Natural killer cell (primary cell): ENCODE results near the gene VEPH1. TPM values are rescaled to one million over a fixed set of nuclear protein-coding genes. Genes with fewer than 3 reads are reported as not detected.

Experiments used
- ATAC-seq, 3 donors: fragments of 150-1000 bp in 2 of 3; fragments of 200-7000 bp in 1 of 3; cut with Tn5 transposase; 1 replicate in 1 of 3; 2 replicates in 2 of 3; pipeline ENCODE4 v1.10.0; 2021; ENCODE audit warnings: mild to moderate bottlenecking in 2 of 3, moderate library complexity in 2 of 3
- DNase-seq, 2 donors: peaks; one replicate each; pipeline versions ENCODE4 v3.0.0 to v3.0.0-alpha.2; 2013 to 2021; ENCODE audit warnings: mixed read lengths in 1 of 2
- H3K27ac ChIP-seq: one replicate; pipeline ENCODE4 v1.5.1; 2013; ENCODE audit warnings: mild to moderate bottlenecking, low read length
- H3K27me3 ChIP-seq: one replicate; pipeline ENCODE4 v1.6.1; 2013; ENCODE audit warnings: low read length; ENCODE audit not compliant: control insufficient read depth, insufficient read depth
- H3K36me3 ChIP-seq: one replicate; pipeline ENCODE4 v1.6.1; 2013; ENCODE audit warnings: low read length; ENCODE audit not compliant: control insufficient read depth, insufficient read depth
- H3K4me1 ChIP-seq: one replicate; pipeline ENCODE4 v1.6.1; 2013; ENCODE audit warnings: low read length; ENCODE audit not compliant: control insufficient read depth, insufficient read depth
- H3K4me3 ChIP-seq: one replicate; pipeline ENCODE4 v1.5.1; 2013; ENCODE audit warnings: low read length
- H3K9me3 ChIP-seq: one replicate; pipeline ENCODE4 v1.6.1; 2013; ENCODE audit warnings: low read length; ENCODE audit not compliant: control insufficient read depth, insufficient read depth
- H3K27ac Mint-ChIP-seq, 2 donors: one replicate each; pipeline ENCODE4 v1.8.0; 2022; ENCODE audit warnings: mild to moderate bottlenecking in 2 of 2, mixed read lengths in 2 of 2, moderate library complexity in 1 of 2
- H3K27me3 Mint-ChIP-seq, 2 donors: one replicate each; pipeline ENCODE4 v1.8.0; 2022; ENCODE audit warnings: low read depth in 2 of 2, mixed read lengths in 2 of 2
- H3K36me3 Mint-ChIP-seq: one replicate; pipeline ENCODE4 v1.8.0; 2022; ENCODE audit warnings: mixed read lengths
- H3K4me1 Mint-ChIP-seq, 2 donors: one replicate each; pipeline ENCODE4 v1.8.0; 2022; ENCODE audit warnings: mixed read lengths in 2 of 2
- H3K4me3 Mint-ChIP-seq: one replicate; pipeline ENCODE4 v1.8.0; 2022; ENCODE audit warnings: mild to moderate bottlenecking, moderate library complexity, mixed read lengths
- H3K9me3 Mint-ChIP-seq, 2 donors: one replicate each; pipeline ENCODE4 v1.8.0; 2022; ENCODE audit warnings: mixed read lengths in 2 of 2
- WGBS: methylation state at CpG from one replicate; pipeline ENCODE4 v1.1.7; 2013; ENCODE audit warnings: missing lambda C conversion rate; ENCODE audit not compliant: insufficient coverage; 5-methylcytosine and 5-hydroxymethylcytosine counted together
- intact Hi-C: fragments of 100-400 bp; cut with micrococcal nuclease; formaldehyde crosslinking; loops from one replicate; pipeline ENCODE4 v1.14.2; 2022
- total RNA-seq, 4 donors: library from RNA; stranded (reverse); fragments of 120-200 nt in 1 of 4; gene quantifications; one replicate each; pipeline versions ENCODE4 v1.2.3 to v1.2.4, GENCODE V29; 2013 to 2022
- TF ChIP-seq, protein P1 (sequence below): fragments of 200-600 bp; IDR thresholded peaks from one replicate; pipeline ENCODE4 v1.8.0; 2022; ENCODE audit warnings: antibody characterized with exemption

VEPH1 gene
- total RNA-seq, 3 donors from 2014 or later (not counting 1 experiment from before 2014, with no cell fraction given): 0.41 to 1.3 (median 0.60) TPM

DNA sequence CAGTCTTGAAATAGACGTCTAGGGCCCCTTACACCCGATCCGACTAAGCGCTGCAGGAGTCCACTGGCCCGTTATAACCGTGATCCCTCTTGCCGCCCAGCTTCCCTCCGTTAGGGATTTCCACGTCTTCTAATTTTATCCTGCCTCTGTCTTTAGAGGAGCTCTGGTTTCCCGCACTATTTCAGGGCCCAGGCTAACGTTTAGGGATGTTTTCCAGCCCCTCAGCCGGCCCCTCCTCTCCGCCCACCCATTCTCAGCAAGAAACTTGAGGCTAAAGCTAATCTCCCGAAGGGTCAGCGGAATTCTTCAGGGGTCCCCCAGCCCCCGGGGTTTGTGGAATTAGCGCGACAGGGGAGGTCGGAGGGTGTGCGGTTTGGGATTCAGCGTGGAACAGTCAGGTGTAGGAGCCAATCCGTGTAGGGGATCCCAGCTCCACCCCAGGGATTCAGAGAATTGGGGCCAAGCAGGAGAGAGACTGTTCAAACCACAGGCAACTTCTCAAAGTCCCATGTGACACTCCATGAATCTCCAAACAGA, 65.0 kb downstream of the VEPH1 start:
- no peaks in the 10 kb centered on the region for H3K9me3 ChIP-seq
- no peak overlapping the region for H3K4me3 ChIP-seq
- no peak overlapping the region for H3K27ac ChIP-seq
- ATAC-seq: no peak
- Mint-ChIP-seq H3K4me1 (peaks cover 4 to 8% of the 10 kb centered on the region in 2 donors), H3K36me3 (no peaks in the 10 kb centered on the region), H3K9me3 (peaks cover 0 to 5% of the 10 kb centered on the region in 2 donors), H3K27ac (no peak overlapping the region), H3K4me3 (no peak overlapping the region), H3K27me3 (peaks cover 18 to 45% of the 10 kb centered on the region in 2 donors)
- peaks cover 6% of the 10 kb centered on the region for H3K27me3 ChIP-seq
- peaks cover 3% of the 10 kb centered on the region for H3K4me1 ChIP-seq
- 5% methylated on average over 22 of the region's 22 CpGs for WGBS
- TF ChIP-seq, protein P1, sequence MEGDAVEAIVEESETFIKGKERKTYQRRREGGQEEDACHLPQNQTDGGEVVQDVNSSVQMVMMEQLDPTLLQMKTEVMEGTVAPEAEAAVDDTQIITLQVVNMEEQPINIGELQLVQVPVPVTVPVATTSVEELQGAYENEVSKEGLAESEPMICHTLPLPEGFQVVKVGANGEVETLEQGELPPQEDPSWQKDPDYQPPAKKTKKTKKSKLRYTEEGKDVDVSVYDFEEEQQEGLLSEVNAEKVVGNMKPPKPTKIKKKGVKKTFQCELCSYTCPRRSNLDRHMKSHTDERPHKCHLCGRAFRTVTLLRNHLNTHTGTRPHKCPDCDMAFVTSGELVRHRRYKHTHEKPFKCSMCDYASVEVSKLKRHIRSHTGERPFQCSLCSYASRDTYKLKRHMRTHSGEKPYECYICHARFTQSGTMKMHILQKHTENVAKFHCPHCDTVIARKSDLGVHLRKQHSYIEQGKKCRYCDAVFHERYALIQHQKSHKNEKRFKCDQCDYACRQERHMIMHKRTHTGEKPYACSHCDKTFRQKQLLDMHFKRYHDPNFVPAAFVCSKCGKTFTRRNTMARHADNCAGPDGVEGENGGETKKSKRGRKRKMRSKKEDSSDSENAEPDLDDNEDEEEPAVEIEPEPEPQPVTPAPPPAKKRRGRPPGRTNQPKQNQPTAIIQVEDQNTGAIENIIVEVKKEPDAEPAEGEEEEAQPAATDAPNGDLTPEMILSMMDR: no peak
- intact Hi-C loops: no loop called here
- no peak for DNase-seq
- H3K36me3 ChIP-seq: no peaks in the 10 kb centered on the region

DNA sequence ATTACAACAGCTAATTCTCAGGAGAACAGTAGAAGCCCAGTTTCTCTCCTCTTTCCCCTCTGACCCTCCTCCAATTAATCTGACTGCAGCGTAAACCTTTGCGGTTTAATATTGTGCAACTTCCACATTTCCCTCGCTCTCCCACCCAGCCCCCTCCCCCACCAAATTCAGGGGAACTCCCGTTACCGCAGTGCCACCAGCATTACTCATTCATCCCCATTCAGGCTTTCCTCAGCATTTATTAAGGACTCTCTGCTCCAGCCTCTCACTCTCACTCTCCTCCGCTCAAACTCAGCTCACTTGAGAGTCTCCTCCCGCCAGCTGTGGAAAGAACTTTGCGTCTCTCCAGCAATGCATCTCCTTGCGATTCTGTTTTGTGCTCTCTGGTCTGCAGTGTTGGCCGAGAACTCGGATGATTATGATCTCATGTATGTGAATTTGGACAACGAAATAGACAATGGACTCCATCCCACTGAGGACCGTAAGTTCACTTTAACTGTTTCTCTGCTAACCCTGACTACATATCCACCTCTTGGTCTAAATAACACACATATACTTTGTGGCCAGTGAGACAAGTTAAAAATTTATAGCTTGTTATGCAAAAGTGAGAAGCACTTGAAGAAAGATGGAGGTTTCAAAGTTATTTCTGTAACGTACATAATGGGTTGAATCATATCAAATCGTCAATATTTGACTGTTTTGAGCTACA, 66.5 kb downstream of the VEPH1 start, which contains the start of gene PTX3:
Gene PTX3, plus strand, starts transcription at position 268 of the 709 bp plus-strand sequence. Its CDS starts 84 bp downstream, at position 352.
- ATAC-seq (peak in 1 of 3 donors; percentile 64), DNase-seq (no peak)
- Mint-ChIP-seq H3K4me1 (peaks cover 4 to 8% of the 10 kb centered on the region in 2 donors), H3K9me3 (peaks cover 0 to 5% of the 10 kb centered on the region in 2 donors), H3K27ac (no peak within 1 kb of the TSS), H3K27me3 (peaks cover 18 to 45% of the 10 kb centered on the region in 2 donors), H3K4me3 (no peak within 1 kb of the TSS), H3K36me3 (no peaks in the 10 kb centered on the region)
- intact Hi-C loops: no loop called here
- Histone ChIP-seq H3K27ac (no peak within 1 kb of the TSS), H3K27me3 (peaks cover 6% of the 10 kb centered on the region), H3K36me3 (no peaks in the 10 kb centered on the region), H3K4me1 (peaks cover 3% of the 10 kb centered on the region), H3K4me3 (no peak within 1 kb of the TSS), H3K9me3 (no peaks in the 10 kb centered on the region)
- WGBS: 3% methylated on average over 15 of the region's 15 CpGs
- TF ChIP-seq, protein P1: no peak

DNA sequence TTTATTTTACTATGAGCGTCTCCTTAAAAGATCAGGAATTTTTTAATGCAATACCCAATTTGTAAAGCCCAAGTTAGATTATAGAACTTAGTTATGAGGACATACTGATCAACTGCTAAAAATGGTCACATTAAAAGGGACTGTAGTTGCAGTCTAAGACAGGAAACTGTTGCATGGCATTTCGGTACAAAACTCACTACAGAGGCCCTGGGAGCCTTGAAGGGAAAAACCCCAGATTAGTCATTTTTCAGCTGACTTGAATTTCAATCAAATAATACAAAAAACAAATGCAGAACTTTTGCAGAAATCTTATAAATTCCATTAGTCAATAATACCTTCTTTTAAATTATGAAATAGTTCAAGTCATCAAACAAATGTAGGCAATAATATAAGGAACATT, 73.5 kb downstream of the VEPH1 start:
- no peaks in the 10 kb centered on the region for H3K4me1 ChIP-seq
- Mint-ChIP-seq H3K27ac (no peak overlapping the region), H3K4me1 (no peaks in the 10 kb centered on the region), H3K4me3 (no peak overlapping the region), H3K27me3 (peaks cover 3 to 9% of the 10 kb centered on the region in 2 donors), H3K9me3 (peaks cover 0 to 3% of the 10 kb centered on the region in 2 donors), H3K36me3 (no peaks in the 10 kb centered on the region)
- no peak overlapping the region for H3K4me3 ChIP-seq
- no peak overlapping the region for H3K27ac ChIP-seq
- H3K9me3 ChIP-seq: no peaks in the 10 kb centered on the region
- no peaks in the 10 kb centered on the region for H3K36me3 ChIP-seq
- 9% methylated on average over 1 of the region's 2 CpGs for WGBS
- no peaks in the 10 kb centered on the region for H3K27me3 ChIP-seq
- DNase-seq (no peak), ATAC-seq (no peak)
- intact Hi-C loops: no loop called here
- TF ChIP-seq, protein P1: no peak
